OCI-LY3 (cell line): ENCODE data around the gene PLRG1.

Source experiments
- H2AFZ ChIP-seq: fragments of 200-600, 300-600 bp; shearing (Covaris generic); 2 replicates; pipeline ENCODE4 v1.6.0; 2014; ENCODE audit warnings: antibody characterized with exemption, low read depth, low read length
- H3K27ac ChIP-seq: fragments of 200-600, 300-600 bp; sonication (generic); 2 replicates; pipeline ENCODE4 v1.5.1; 2014; ENCODE audit warnings: mild to moderate bottlenecking, low read length, moderate library complexity, mixed read lengths
- H3K27me3 ChIP-seq: fragments of 200-600, 300-600 bp; sonication (generic); 2 replicates; pipeline ENCODE4 v1.6.1; 2014; ENCODE audit warnings: low read depth, low read length, mixed read lengths
- H3K36me3 ChIP-seq: fragments of 200-600, 300-600 bp; sonication (generic); replicated peaks from 2 replicates; pipeline ENCODE3; 2014; ENCODE audit warnings: low read depth, low read length, mixed read lengths
- H3K4me1 ChIP-seq: fragments of 300-600, 200-600 bp; sonication (generic); 2 replicates; pipeline ENCODE4 v1.6.1; 2014; ENCODE audit warnings: low read length, mixed read lengths
- H3K4me2 ChIP-seq: fragments of 200-600, 300-600 bp; sonication (generic); 2 replicates; pipeline ENCODE4 v1.6.1; 2014; ENCODE audit warnings: low read length, mixed read lengths
- H3K4me3 ChIP-seq: fragments of 300-600, 200-600 bp; sonication (generic); 2 replicates; pipeline ENCODE4 v1.5.1; 2014; ENCODE audit warnings: antibody characterized with exemption, mild to moderate bottlenecking, low read length, moderate library complexity
- H3K79me2 ChIP-seq: fragments of 300-600, 200-600 bp; shearing (Covaris generic); 2 replicates; pipeline ENCODE4 v1.6.1; 2014; ENCODE audit warnings: mild to moderate bottlenecking, low read length, mixed read lengths
- H3K9ac ChIP-seq: fragments of 300-600, 200-600 bp; shearing (Covaris generic); 2 replicates; pipeline ENCODE4 v1.6.0; 2014; ENCODE audit warnings: mild to moderate bottlenecking, low read length, moderate library complexity
- H3K9me3 ChIP-seq: fragments of 200-600, 300-600 bp; shearing (Covaris generic); 2 replicates; pipeline ENCODE4 v1.6.1; 2014; ENCODE audit warnings: low read length, mixed read lengths; ENCODE audit not compliant: insufficient read depth
- H4K20me1 ChIP-seq: fragments of 200-600, 300-600 bp; sonication (generic); 2 replicates; pipeline ENCODE4 v1.6.1; 2016; ENCODE audit warnings: low read length, mixed read lengths; ENCODE audit not compliant: insufficient read depth
- EZH2phosphoT487 ChIP-seq: fragments of 200-600 bp; shearing (Covaris generic); IDR thresholded peaks from 2 replicates; pipeline ENCODE4 v1.6.1; 2018; ENCODE audit warnings: antibody characterized with exemption, mixed run types, low read depth
- TF ChIP-seq, protein P1 (sequence below): fragments of 200-600, 300-600 bp; sonication (generic); IDR thresholded peaks from 2 replicates; pipeline ENCODE4 v1.5.1; 2014; ENCODE audit warnings: antibody characterized with exemption, low read length, low read depth

Gene PLRG1

DNA sequence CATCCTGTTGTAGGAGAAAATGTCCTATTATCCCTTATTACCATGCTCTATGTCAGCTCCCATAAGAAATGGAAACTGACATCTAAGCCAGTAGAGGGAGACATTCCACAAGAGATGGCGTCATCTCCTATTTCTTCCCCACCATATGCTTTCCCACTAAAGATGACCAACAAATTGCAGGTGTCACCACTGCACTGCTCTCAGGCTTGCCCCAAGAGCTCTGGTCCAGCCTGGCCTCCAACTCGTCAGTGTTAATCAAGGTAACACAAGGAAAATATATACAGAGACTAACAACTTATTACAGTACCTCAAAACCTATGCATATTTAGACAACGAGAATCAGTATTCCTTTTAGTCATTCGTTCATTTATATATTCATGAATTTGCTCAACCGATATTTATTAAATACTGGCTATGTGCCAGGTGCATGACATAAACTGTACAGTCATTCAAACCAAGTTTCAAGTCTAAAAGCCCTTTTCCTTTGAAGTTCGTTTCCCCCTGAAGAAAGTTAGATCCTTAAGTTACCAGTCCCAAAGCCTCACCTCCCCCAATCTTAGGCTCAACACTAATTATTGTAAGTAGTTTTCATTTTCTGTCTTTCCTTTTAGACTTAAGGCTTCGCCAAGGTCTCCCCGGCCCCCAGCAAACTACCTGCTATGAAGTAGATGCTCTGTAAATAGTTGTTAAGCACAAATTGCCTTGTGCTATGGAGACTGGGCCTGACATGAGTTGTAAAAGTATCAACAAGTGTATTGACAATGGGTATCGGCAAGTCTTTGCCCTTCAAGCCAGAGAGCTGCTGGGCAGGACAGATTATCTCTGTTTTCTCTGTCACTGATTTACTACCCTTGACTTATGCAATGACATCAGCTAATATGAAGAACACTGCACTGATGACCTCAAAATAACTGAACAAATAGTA lies 9.6 kb upstream of the PLRG1 start:
- Histone ChIP-seq H3K4me1 (peaks cover 4% of the 10 kb centered on the region; the same call in 1 of the 2 replicates), H3K27me3 (no peaks in the 10 kb centered on the region), H3K36me3 (no peaks in the 10 kb centered on the region), H3K9ac (no peak overlapping the region), H3K4me3 (0 out of 2 replicates have a peak overlapping the region, but pooled peaks have one; percentile 9), H3K9me3 (peaks cover 10% of the 10 kb centered on the region; the same call in 1 of the 2 replicates), H4K20me1 (no peaks in the 10 kb centered on the region), H3K79me2 (no peaks in the 10 kb centered on the region), H3K4me2 (peak overlapping the region; percentile 48), H2AFZ (peak overlapping the region; percentile 33), H3K27ac (no peak overlapping the region)
- no peak for TF ChIP-seq EZH2phosphoT487
- TF ChIP-seq, protein P1, sequence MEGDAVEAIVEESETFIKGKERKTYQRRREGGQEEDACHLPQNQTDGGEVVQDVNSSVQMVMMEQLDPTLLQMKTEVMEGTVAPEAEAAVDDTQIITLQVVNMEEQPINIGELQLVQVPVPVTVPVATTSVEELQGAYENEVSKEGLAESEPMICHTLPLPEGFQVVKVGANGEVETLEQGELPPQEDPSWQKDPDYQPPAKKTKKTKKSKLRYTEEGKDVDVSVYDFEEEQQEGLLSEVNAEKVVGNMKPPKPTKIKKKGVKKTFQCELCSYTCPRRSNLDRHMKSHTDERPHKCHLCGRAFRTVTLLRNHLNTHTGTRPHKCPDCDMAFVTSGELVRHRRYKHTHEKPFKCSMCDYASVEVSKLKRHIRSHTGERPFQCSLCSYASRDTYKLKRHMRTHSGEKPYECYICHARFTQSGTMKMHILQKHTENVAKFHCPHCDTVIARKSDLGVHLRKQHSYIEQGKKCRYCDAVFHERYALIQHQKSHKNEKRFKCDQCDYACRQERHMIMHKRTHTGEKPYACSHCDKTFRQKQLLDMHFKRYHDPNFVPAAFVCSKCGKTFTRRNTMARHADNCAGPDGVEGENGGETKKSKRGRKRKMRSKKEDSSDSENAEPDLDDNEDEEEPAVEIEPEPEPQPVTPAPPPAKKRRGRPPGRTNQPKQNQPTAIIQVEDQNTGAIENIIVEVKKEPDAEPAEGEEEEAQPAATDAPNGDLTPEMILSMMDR, result peak; percentile 96

DNA sequence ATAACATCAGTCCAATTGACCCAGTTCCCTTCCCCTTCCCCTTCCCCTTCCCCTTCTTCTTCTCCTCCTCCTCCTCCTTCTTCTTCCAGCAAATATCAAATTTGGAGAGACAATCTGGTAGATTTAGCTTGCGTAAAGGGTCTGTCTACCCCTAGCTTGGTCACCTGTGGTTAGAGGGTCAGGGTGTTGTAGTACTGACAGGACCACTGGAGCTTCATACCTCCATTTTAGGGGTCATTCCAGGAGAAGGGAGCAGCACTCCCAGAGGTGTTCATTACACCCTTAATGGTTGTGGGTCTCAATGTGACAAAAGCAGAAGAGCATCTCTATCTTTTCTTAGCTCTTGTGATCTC lies 8.9 kb upstream of the PLRG1 start:
- no peak overlapping the region; the same call in 1 of the 2 replicates for H3K4me2 ChIP-seq
- no peaks in the 10 kb centered on the region for H3K27me3 ChIP-seq
- H2AFZ ChIP-seq, result peak overlapping the region; percentile 33
- H3K4me1 ChIP-seq, result peaks cover 4% of the 10 kb centered on the region; the same call in 1 of the 2 replicates
- TF ChIP-seq, protein P1, result no peak
- no peak for TF ChIP-seq EZH2phosphoT487
- peaks cover 10% of the 10 kb centered on the region; the same call in 1 of the 2 replicates for H3K9me3 ChIP-seq
- no peak overlapping the region for H3K27ac ChIP-seq
- H4K20me1 ChIP-seq, result no peaks in the 10 kb centered on the region
- H3K9ac ChIP-seq, result no peak overlapping the region
- no peaks in the 10 kb centered on the region for H3K79me2 ChIP-seq
- no peak overlapping the region for H3K4me3 ChIP-seq
- no peaks in the 10 kb centered on the region for H3K36me3 ChIP-seq

DNA sequence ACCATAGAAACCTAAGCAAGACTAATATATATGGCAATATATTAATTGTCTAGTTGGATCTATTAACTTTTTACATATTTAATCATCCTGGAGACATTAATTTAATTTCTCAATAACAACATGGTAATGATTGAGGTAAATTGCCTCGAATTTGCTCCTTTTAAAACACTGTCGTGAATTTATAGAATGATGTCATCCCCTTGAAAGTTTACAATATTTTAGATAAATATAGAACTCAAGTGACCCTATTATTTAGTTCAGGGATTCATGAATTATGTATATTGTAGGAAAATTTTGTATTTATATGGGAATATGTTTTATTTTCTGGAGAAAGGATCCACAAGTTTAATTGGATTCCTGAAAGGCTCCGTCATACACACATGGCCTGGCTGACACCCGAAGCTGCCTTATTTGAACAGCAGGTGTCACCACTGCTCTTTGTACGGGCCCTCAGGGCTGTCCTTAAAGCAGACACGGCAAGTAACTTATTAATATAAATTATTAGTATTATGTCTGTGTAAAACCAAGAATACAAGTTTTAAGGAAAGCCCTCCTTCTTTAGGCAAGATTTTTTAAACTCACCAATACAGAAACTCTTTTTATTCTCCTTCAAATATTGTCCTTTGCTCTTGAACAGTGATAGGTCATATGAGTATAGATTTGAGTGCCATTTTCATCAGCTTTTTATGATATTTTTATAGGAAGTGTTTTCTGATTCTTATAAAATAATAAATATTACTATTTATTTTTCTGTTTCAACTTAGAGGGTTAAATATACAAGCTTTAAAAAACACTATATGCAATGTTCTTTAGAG lies 1.9 kb upstream of the PLRG1 start:
- peaks cover 7% of the 10 kb centered on the region for H3K36me3 ChIP-seq
- no peak overlapping the region; the same call in 1 of the 2 replicates for H3K9ac ChIP-seq
- H3K9me3 ChIP-seq, result peaks cover 6% of the 10 kb centered on the region; the same call in 1 of the 2 replicates
- TF ChIP-seq EZH2phosphoT487, result no peak
- TF ChIP-seq, protein P1, result peak; percentile 96
- peaks cover 11% of the 10 kb centered on the region for H4K20me1 ChIP-seq
- peaks cover 28% of the 10 kb centered on the region for H3K79me2 ChIP-seq
- peak overlapping the region; percentile 41 for H3K4me2 ChIP-seq
- peaks cover 29% of the 10 kb centered on the region for H3K4me1 ChIP-seq
- H3K4me3 ChIP-seq, result no peak overlapping the region
- H3K27ac ChIP-seq, result no peak overlapping the region
- peak overlapping the region; percentile 94 for H2AFZ ChIP-seq
- H3K27me3 ChIP-seq, result no peaks in the 10 kb centered on the region

DNA sequence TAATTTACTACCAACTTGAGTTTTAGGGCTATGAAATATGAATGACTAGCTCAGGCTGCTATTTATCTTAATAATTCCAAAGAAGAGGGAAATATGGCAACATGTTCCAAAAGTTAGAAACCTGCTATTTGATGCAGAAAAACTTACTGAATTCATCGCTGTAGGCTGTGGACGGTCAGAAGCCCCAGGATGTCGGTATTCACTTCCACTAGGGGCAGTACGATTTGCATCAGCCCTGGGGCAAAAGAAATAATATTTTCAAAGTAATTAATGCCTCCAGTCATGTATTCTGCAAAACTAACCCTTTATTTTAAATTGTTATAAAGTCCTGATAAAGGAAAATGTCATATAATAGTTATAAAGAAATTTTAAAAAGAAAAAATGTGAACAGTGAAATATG lies 4.5 kb downstream of the PLRG1 start:
- Histone ChIP-seq H3K4me3 (no peak overlapping the region), H3K27me3 (no peaks in the 10 kb centered on the region), H3K27ac (no peak overlapping the region), H3K9me3 (no peaks in the 10 kb centered on the region), H3K79me2 (peaks cover 28% of the 10 kb centered on the region), H3K4me2 (no peak overlapping the region), H3K36me3 (peaks cover 60% of the 10 kb centered on the region), H2AFZ (no peak overlapping the region), H3K4me1 (peaks cover 14% of the 10 kb centered on the region), H4K20me1 (peaks cover 11% of the 10 kb centered on the region), H3K9ac (no peak overlapping the region)
- TF ChIP-seq, protein P1, result no peak
- TF ChIP-seq EZH2phosphoT487, result no peak
